Measurements from ENCODE around the gene MEGF11.

- no peak for TF ChIP-seq ELF4 (IDR thresholded peaks at IDR 0.05)
- TF ChIP-seq FOXK2 (IDR thresholded peaks at IDR 0.05), result no peak
- no peak for TF ChIP-seq SP1 (IDR thresholded peaks at IDR 0.05)
- TF ChIP-seq BHLHE40 (IDR thresholded peaks at IDR 0.05; ENCODE audit: borderline replicate concordance), result no peak
- TF ChIP-seq TARDBP (IDR thresholded peaks at IDR 0.05), result no peak
- TF ChIP-seq FOXA1 (IDR thresholded peaks at IDR 0.05), result no peak
- TF ChIP-seq LEF1 (IDR thresholded peaks at IDR 0.05; ENCODE audit: borderline replicate concordance), result no peak
- TF ChIP-seq NFRKB (IDR thresholded peaks at IDR 0.05), result no peak
- TF ChIP-seq FOXM1 (IDR thresholded peaks at IDR 0.05; ENCODE audit: borderline replicate concordance), result no peak
- no peak for TF ChIP-seq L3MBTL2 (conservative IDR thresholded peaks at IDR 0.05)
These were observed 266.4 kb downstream of the MEGF11 start for GRCh38 chr15:65987100-65987499.
